Activated CD4-positive, alpha-beta T cell treated with anti-CD3 and anti-CD28 coated beads, Interleukin-2, amount 10 ng/mL, durations not matched to agents 24 days and 14 days (primary cell): ENCODE results near the gene TC2N. TPM values are rescaled to one million over a fixed set of nuclear protein-coding genes. Genes with fewer than 3 reads are reported as not detected.

Experiments used
- DNase-seq: peaks from one replicate; pipeline ENCODE4 v3.0.0; 2022
- H3K27ac Mint-ChIP-seq: one replicate; pipeline ENCODE4 v1.8.0; 2022; ENCODE audit warnings: mild to moderate bottlenecking, mixed read lengths
- H3K27me3 Mint-ChIP-seq: one replicate; pipeline ENCODE4 v1.8.0; 2022; ENCODE audit warnings: mixed read lengths
- H3K36me3 Mint-ChIP-seq: one replicate; pipeline ENCODE4 v1.8.0; 2022; ENCODE audit warnings: low read depth, mild to moderate bottlenecking, mixed read lengths
- H3K4me1 Mint-ChIP-seq: one replicate; pipeline ENCODE4 v1.8.0; 2021; ENCODE audit warnings: mixed read lengths
- H3K4me3 Mint-ChIP-seq: one replicate; pipeline ENCODE4 v1.8.0; 2022; ENCODE audit warnings: mild to moderate bottlenecking, moderate library complexity, mixed read lengths
- H3K9me3 Mint-ChIP-seq: one replicate; pipeline ENCODE4 v1.8.0; 2021; ENCODE audit warnings: mixed read lengths
- intact Hi-C: fragments of 100-400 bp; cut with micrococcal nuclease; formaldehyde crosslinking; loops from one replicate; pipeline ENCODE4 v1.15.1; 2023
- total RNA-seq: library from RNA; stranded (reverse); gene quantifications from 2 replicates; pipeline ENCODE4 v1.2.3, GENCODE V29; 2022

The TC2N gene
- total RNA-seq = 18.6 and 19.3 TPM in 2 replicates

GRCh38 chr14:91867316-91867988, at the start of gene TC2N:
TC2N (minus strand) TSS chr14:91867536; CDS start chr14:91813769, 53,767 bp downstream.
- no peaks in the 10 kb centered on the region for H3K9me3 Mint-ChIP-seq
- H3K4me3 Mint-ChIP-seq = peak within 1 kb of the TSS; percentile 96
- H3K27ac Mint-ChIP-seq = peak within 1 kb of the TSS; percentile 98
- no peaks in the 10 kb centered on the region for H3K27me3 Mint-ChIP-seq
- DNase-seq = peak; percentile 89
- H3K4me1 Mint-ChIP-seq = peaks cover 86% of the 10 kb centered on the region
- intact Hi-C loops = no loop called here
- peaks cover 17% of the 10 kb centered on the region for H3K36me3 Mint-ChIP-seq

GRCh38 chr14:91912035-91912434, 44.7 kb upstream of the TC2N start:
- intact Hi-C loops = loop anchor here (5.0 kb wide), 1 partner anchor 110 kb away; no protein-coding TSS in a partner anchor
- H3K9me3 Mint-ChIP-seq = no peaks in the 10 kb centered on the region
- H3K4me1 Mint-ChIP-seq = peaks cover 11% of the 10 kb centered on the region
- no peaks in the 10 kb centered on the region for H3K36me3 Mint-ChIP-seq
- no peak overlapping the region for H3K27ac Mint-ChIP-seq
- H3K27me3 Mint-ChIP-seq = peaks cover 5% of the 10 kb centered on the region
- no peak for DNase-seq
- H3K4me3 Mint-ChIP-seq = no peak overlapping the region

- intact Hi-C loops = loop anchor here (5.0 kb wide), 1 partner anchor 109 kb away; no protein-coding TSS in a partner anchor
- peaks cover 11% of the 10 kb centered on the region for H3K4me1 Mint-ChIP-seq
- H3K27me3 Mint-ChIP-seq = peaks cover 3% of the 10 kb centered on the region
- peak; percentile 83 for DNase-seq
- H3K27ac Mint-ChIP-seq = peak overlapping the region; percentile 35
- H3K9me3 Mint-ChIP-seq = no peaks in the 10 kb centered on the region
- no peak overlapping the region for H3K4me3 Mint-ChIP-seq
- H3K36me3 Mint-ChIP-seq = no peaks in the 10 kb centered on the region
Measured at GRCh38 chr14:91911474-91912032, 44.2 kb upstream of the TC2N start.

- intact Hi-C loops = loop anchor here (5.0 kb wide), 1 partner anchor 108 kb away; no protein-coding TSS in a partner anchor
- Mint-ChIP-seq H3K27me3 (no peaks in the 10 kb centered on the region), H3K4me3 (no peak overlapping the region), H3K27ac (peak overlapping the region; percentile 29), H3K36me3 (no peaks in the 10 kb centered on the region), H3K4me1 (peaks cover 11% of the 10 kb centered on the region), H3K9me3 (no peaks in the 10 kb centered on the region)
- no peak for DNase-seq
Measured at GRCh38 chr14:91910196-91910595, 42.9 kb upstream of the TC2N start.

- H3K4me1 Mint-ChIP-seq = peaks cover 7% of the 10 kb centered on the region
- no peak overlapping the region for H3K27ac Mint-ChIP-seq
- no peaks in the 10 kb centered on the region for H3K36me3 Mint-ChIP-seq
- H3K4me3 Mint-ChIP-seq = no peak overlapping the region
- DNase-seq = no peak
- intact Hi-C loops = no loop called here
- no peaks in the 10 kb centered on the region for H3K27me3 Mint-ChIP-seq
- no peaks in the 10 kb centered on the region for H3K9me3 Mint-ChIP-seq
Measured at GRCh38 chr14:91906374-91906773, 39.0 kb upstream of the TC2N start.

- DNase-seq = no peak
- H3K27me3 Mint-ChIP-seq = peaks cover 4% of the 10 kb centered on the region
- H3K4me1 Mint-ChIP-seq = peaks cover under 1% of the 10 kb centered on the region
- no peaks in the 10 kb centered on the region for H3K36me3 Mint-ChIP-seq
- no peak overlapping the region for H3K27ac Mint-ChIP-seq
- H3K4me3 Mint-ChIP-seq = no peak overlapping the region
- intact Hi-C loops = no loop called here
- no peaks in the 10 kb centered on the region for H3K9me3 Mint-ChIP-seq
Measured at GRCh38 chr14:91904956-91905645, 37.8 kb upstream of the TC2N start.

GRCh38 chr14:91904483-91904882, 37.1 kb upstream of the TC2N start:
- Mint-ChIP-seq H3K9me3 (no peaks in the 10 kb centered on the region), H3K36me3 (no peaks in the 10 kb centered on the region), H3K4me1 (no peaks in the 10 kb centered on the region), H3K27ac (no peak overlapping the region), H3K27me3 (peaks cover 4% of the 10 kb centered on the region), H3K4me3 (no peak overlapping the region)
- intact Hi-C loops = no loop called here
- DNase-seq = no peak

- intact Hi-C loops = no loop called here
- Mint-ChIP-seq H3K27ac (no peak overlapping the region), H3K4me1 (no peaks in the 10 kb centered on the region), H3K9me3 (no peaks in the 10 kb centered on the region), H3K4me3 (no peak overlapping the region), H3K27me3 (peaks cover 4% of the 10 kb centered on the region), H3K36me3 (no peaks in the 10 kb centered on the region)
- no peak for DNase-seq
Measured at GRCh38 chr14:91903070-91903469, 35.7 kb upstream of the TC2N start.

- H3K36me3 Mint-ChIP-seq = no peaks in the 10 kb centered on the region
- H3K9me3 Mint-ChIP-seq = no peaks in the 10 kb centered on the region
- H3K27me3 Mint-ChIP-seq = peaks cover 4% of the 10 kb centered on the region
- DNase-seq = no peak
- H3K4me1 Mint-ChIP-seq = no peaks in the 10 kb centered on the region
- intact Hi-C loops = no loop called here
- no peak overlapping the region for H3K27ac Mint-ChIP-seq
- no peak overlapping the region for H3K4me3 Mint-ChIP-seq
Measured at GRCh38 chr14:91902336-91902735, 35.0 kb upstream of the TC2N start.

GRCh38 chr14:91901449-91902226, 34.3 kb upstream of the TC2N start:
- Mint-ChIP-seq H3K4me3 (no peak overlapping the region), H3K27me3 (peaks cover 4% of the 10 kb centered on the region), H3K36me3 (no peaks in the 10 kb centered on the region), H3K4me1 (no peaks in the 10 kb centered on the region), H3K9me3 (no peaks in the 10 kb centered on the region), H3K27ac (no peak overlapping the region)
- intact Hi-C loops = no loop called here
- DNase-seq = no peak

- H3K4me1 Mint-ChIP-seq = no peaks in the 10 kb centered on the region
- peaks cover 4% of the 10 kb centered on the region for H3K27me3 Mint-ChIP-seq
- no peaks in the 10 kb centered on the region for H3K36me3 Mint-ChIP-seq
- DNase-seq = no peak
- H3K9me3 Mint-ChIP-seq = no peaks in the 10 kb centered on the region
- H3K4me3 Mint-ChIP-seq = no peak overlapping the region
- intact Hi-C loops = no loop called here
- no peak overlapping the region for H3K27ac Mint-ChIP-seq
Measured at GRCh38 chr14:91899806-91900205, 32.5 kb upstream of the TC2N start.

- peak; percentile 69 for DNase-seq
Measured at GRCh38 chr14:91899213-91899612, 31.9 kb upstream of the TC2N start.

GRCh38 chr14:91898372-91898771, 31.0 kb upstream of the TC2N start:
- H3K9me3 Mint-ChIP-seq = no peaks in the 10 kb centered on the region
- H3K4me1 Mint-ChIP-seq = peaks cover 7% of the 10 kb centered on the region
- no peak overlapping the region for H3K27ac Mint-ChIP-seq
- intact Hi-C loops = no loop called here
- H3K4me3 Mint-ChIP-seq = no peak overlapping the region
- no peaks in the 10 kb centered on the region for H3K36me3 Mint-ChIP-seq
- no peak for DNase-seq
- H3K27me3 Mint-ChIP-seq = peaks cover 4% of the 10 kb centered on the region

More at GRCh38 chr14:91899213-91899612, 31.9 kb upstream of the TC2N start:
- intact Hi-C loops = no loop called here
- Mint-ChIP-seq H3K36me3 (no peaks in the 10 kb centered on the region), H3K4me3 (no peak overlapping the region), H3K27me3 (peaks cover 4% of the 10 kb centered on the region), H3K27ac (no peak overlapping the region), H3K9me3 (no peaks in the 10 kb centered on the region), H3K4me1 (no peaks in the 10 kb centered on the region)
